Stimulated activated CD4-positive, alpha-beta T cell treated with anti-CD3 and anti-CD28 coated beads, TNF-alpha, amount 100 ng/mL, for 4 hours (primary cell): ENCODE data around the gene ENOSF1.

ENCODE experiments used
- DNase-seq, 3 experiments: peaks; one replicate each; pipeline ENCODE4 v3.0.0-alpha.2; 2020; ENCODE audit warnings: low read depth in 3 of 3

ENOSF1 gene

GRCh38 chr18:635171-635570 is 77.3 kb downstream of the ENOSF1 start:
- DNase-seq = no peak

GRCh38 chr18:634551-635045 is 77.8 kb downstream of the ENOSF1 start:
- no peak for DNase-seq

GRCh38 chr18:631560-631959 is 80.9 kb downstream of the ENOSF1 start:
- no peak for DNase-seq

GRCh38 chr18:629269-630150 is 82.9 kb downstream of the ENOSF1 start:
- DNase-seq = no peak

- no peak for DNase-seq
Measured at GRCh38 chr18:627231-627630, 85.2 kb downstream of the ENOSF1 start.

- peak; percentile 7 to 49 (median 43) for DNase-seq
Measured at GRCh38 chr18:623761-624620, 88.4 kb downstream of the ENOSF1 start.

GRCh38 chr18:622289-622688 is 90.1 kb downstream of the ENOSF1 start:
- no peak for DNase-seq

- no peak for DNase-seq
Measured at GRCh38 chr18:621291-622043, 91.0 kb downstream of the ENOSF1 start.
